8988T (cell line): Measurements from ENCODE around the gene CD58.
A peak's percentile ranks its signal among the peaks of the same experiment; 100 is the strongest.

Experiments
- DNase-seq: peaks from one replicate; pipeline ENCODE4 v3.0.0; 2011

Gene CD58

GRCh38 chr1:116507631-116508030 is 63.2 kb downstream of the CD58 start:
- no peak for DNase-seq

GRCh38 chr1:116506132-116507004 is 64.5 kb downstream of the CD58 start:
- no peak for DNase-seq

GRCh38 chr1:116504308-116505156 is 66.3 kb downstream of the CD58 start:
- DNase-seq, result no peak

GRCh38 chr1:116503546-116504307 is 67.1 kb downstream of the CD58 start:
- no peak for DNase-seq

GRCh38 chr1:116502671-116503314 is 68.0 kb downstream of the CD58 start:
- DNase-seq, result no peak

GRCh38 chr1:116501870-116502244 is 69.0 kb downstream of the CD58 start:
- no peak for DNase-seq

- DNase-seq, result no peak
Observed at GRCh38 chr1:116501125-116501869, 69.5 kb downstream of the CD58 start.

GRCh38 chr1:116498789-116499628 is 71.8 kb downstream of the CD58 start:
- peak; percentile 58 for DNase-seq

- DNase-seq, result no peak
Observed at GRCh38 chr1:116497656-116498055, 73.2 kb downstream of the CD58 start.

GRCh38 chr1:116496898-116497297 is 73.9 kb downstream of the CD58 start:
- DNase-seq, result no peak

- no peak for DNase-seq
Observed at GRCh38 chr1:116496380-116496779, 74.4 kb downstream of the CD58 start.

- no peak for DNase-seq
Observed at GRCh38 chr1:116495535-116495934, 75.3 kb downstream of the CD58 start.

GRCh38 chr1:116494745-116495144 is 76.1 kb downstream of the CD58 start:
- DNase-seq, result no peak

GRCh38 chr1:116494353-116494692 is 76.5 kb downstream of the CD58 start:
- DNase-seq, result no peak

GRCh38 chr1:116493484-116494352 is 77.1 kb downstream of the CD58 start:
- no peak for DNase-seq

- no peak for DNase-seq
Observed at GRCh38 chr1:116493036-116493435, 77.8 kb downstream of the CD58 start.

- no peak for DNase-seq
Observed at GRCh38 chr1:116492358-116492811, 78.4 kb downstream of the CD58 start.

- no peak for DNase-seq
Observed at GRCh38 chr1:116491700-116492357, 79.0 kb downstream of the CD58 start.

GRCh38 chr1:116490588-116490987 is 80.2 kb downstream of the CD58 start:
- no peak for DNase-seq
